Endothelial cell of umbilical vein (primary cell): ENCODE data around the gene NBR1. TPM values are rescaled to one million over a fixed set of nuclear protein-coding genes. Genes with fewer than 3 reads are reported as not detected.
"Not testable (repeated sequence)": the region's sequence is repeated elsewhere in the genome, so short reads cannot be mapped to it uniquely, and the experiment has no call there.

ENCODE experiments used
- BruUV-seq: library from RNA; stranded (reverse); fragments of 400-500 nt; replicated peaks from 2 replicates; lab custom pipeline; 2021; lab: Mats Ljungman, UMichigan
- CTCF ChIA-PET: fragments of 300-600, 350-600 bp; sonication (Branson Sonifier 250); formaldehyde crosslinking; loops from one replicate; lab custom pipeline; 2021; ENCODE audit warnings: antibody characterized with exemption, inconsistent platforms; lab: Charles Lee
- POLR2A ChIA-PET: fragments of 300-600, 350-600 bp; sonication (Branson Sonifier 250); formaldehyde crosslinking; loops from one replicate; lab custom pipeline; 2021; ENCODE audit warnings: antibody characterized with exemption, inconsistent platforms; lab: Charles Lee
- DNase-seq: peaks from one replicate; pipeline ENCODE4 v3.0.0-alpha.2; 2011; ENCODE audit warnings: low read depth, low spot score
- FAIRE-seq: peaks from 2 replicates; lab custom pipeline; 2011; peaks lifted over from hg19 to GRCh38; lab: Jason Lieb, UNC
- H2AFZ ChIP-seq: 2 replicates; pipeline ENCODE4 v1.6.0; 2012; ENCODE audit warnings: low read depth, low read length, control low read depth, inconsistent platforms
- H3K27ac ChIP-seq: 2 replicates; pipeline ENCODE4 v1.5.1; 2011; ENCODE audit warnings: low read depth, mild to moderate bottlenecking, control low read depth, low read length, moderate library complexity; ENCODE audit not compliant: insufficient read depth
- H3K27me3 ChIP-seq, 2 experiments: 2 replicates each; pipeline versions ENCODE4 v1.6.0 to v1.6.1; 2011; ENCODE audit warnings: low read length in 2 of 2, mixed read lengths in 1 of 2; ENCODE audit not compliant: control insufficient read depth in 2 of 2, insufficient read depth in 2 of 2
- H3K36me3 ChIP-seq, 2 experiments: 2 replicates in 1 of 2; 3 replicates in 1 of 2; pipeline ENCODE4 v1.5.1; 2011; ENCODE audit warnings: low read length in 2 of 2, mild to moderate bottlenecking in 1 of 2, moderate library complexity in 1 of 2; ENCODE audit not compliant: control insufficient read depth in 2 of 2, insufficient read depth in 2 of 2; ENCODE audit errors: extremely low read depth in 1 of 2
- H3K4me1 ChIP-seq: 3 replicates; pipeline ENCODE4 v1.5.1; 2011; ENCODE audit warnings: mild to moderate bottlenecking, low read length; ENCODE audit not compliant: control insufficient read depth, insufficient read depth; ENCODE audit errors: extremely low read depth
- H3K4me2 ChIP-seq: 2 replicates; pipeline ENCODE4 v1.6.1; 2011; ENCODE audit warnings: low read length, control low read depth, mixed read lengths; ENCODE audit not compliant: insufficient read depth
- H3K4me3 ChIP-seq, 3 experiments: fragments of 200-600 bp in 1 of 3; sonication (generic), shearing (Covaris generic) in 1 of 3; replicated peaks in 1 of 3; 2 replicates each; pipeline ENCODE4 v1.5.1; 2011 to 2016; ENCODE audit warnings: control low read depth in 3 of 3, low read length in 3 of 3, mild to moderate bottlenecking in 2 of 3, inconsistent platforms in 1 of 3, low read depth in 1 of 3, moderate library complexity in 1 of 3; ENCODE audit not compliant: insufficient read depth in 1 of 3
- H3K79me2 ChIP-seq: 2 replicates; pipeline ENCODE4 v1.6.0; 2012; ENCODE audit warnings: low read length, inconsistent platforms; ENCODE audit not compliant: control insufficient read depth, insufficient read depth
- H3K9ac ChIP-seq: replicated peaks from 2 replicates; pipeline ENCODE3; 2011; ENCODE audit warnings: low read length, control low read depth; ENCODE audit not compliant: insufficient read depth; ENCODE audit errors: extremely low read depth
- H3K9me1 ChIP-seq: replicated peaks from 3 replicates; pipeline ENCODE4 v1.6.0; 2011; ENCODE audit warnings: mild to moderate bottlenecking, low read length; ENCODE audit not compliant: control insufficient read depth, insufficient read depth; ENCODE audit errors: extremely low read depth
- H3K9me3 ChIP-seq: replicated peaks from 2 replicates; pipeline ENCODE4 v1.5.1; 2012; ENCODE audit warnings: low read length, inconsistent platforms; ENCODE audit not compliant: control insufficient read depth, insufficient read depth
- H4K20me1 ChIP-seq: replicated peaks from 2 replicates; pipeline ENCODE3; 2011; ENCODE audit warnings: mild to moderate bottlenecking, low read length; ENCODE audit not compliant: control insufficient read depth, insufficient read depth; ENCODE audit errors: extremely low read depth
- EZH2 ChIP-seq: IDR thresholded peaks from 2 replicates; pipeline ENCODE4 v1.6.1; 2012; ENCODE audit warnings: borderline replicate concordance, low read depth, mild to moderate bottlenecking, moderate library complexity, low read length, inconsistent platforms; ENCODE audit not compliant: severe bottlenecking
- FOS ChIP-seq: IDR thresholded peaks from 2 replicates; pipeline ENCODE4 v1.6.1; 2011; ENCODE audit warnings: mild to moderate bottlenecking, low read length, moderate library complexity, borderline replicate concordance; ENCODE audit not compliant: insufficient read depth
- GATA2 ChIP-seq: IDR thresholded peaks from 2 replicates; pipeline ENCODE4 v1.7.0; 2011; ENCODE audit warnings: low read depth, mild to moderate bottlenecking, moderate library complexity, mixed read lengths, low read length; ENCODE audit not compliant: insufficient read length, insufficient read depth
- JUN ChIP-seq: IDR thresholded peaks from 2 replicates; pipeline ENCODE4 v1.6.1; 2011; ENCODE audit warnings: borderline replicate concordance, low read depth; ENCODE audit not compliant: insufficient read length, insufficient read depth
- MYC ChIP-seq: IDR thresholded peaks from one replicate; pipeline ENCODE4 v1.6.1; 2011; ENCODE audit warnings: mild to moderate bottlenecking, low read depth, low read length
- POLR2A ChIP-seq: IDR thresholded peaks from 2 replicates; pipeline ENCODE4 v1.6.1; 2012; ENCODE audit warnings: low read depth, mild to moderate bottlenecking, control low read depth, low read length
- POLR2AphosphoS5 ChIP-seq: IDR thresholded peaks from 2 replicates; pipeline ENCODE4 v1.6.1; 2012; ENCODE audit warnings: low read depth, mild to moderate bottlenecking, control low read depth, low read length, moderate library complexity; ENCODE audit not compliant: insufficient read depth
- dilution Hi-C: fragments of 300-500 bp; cut with MboI; formaldehyde crosslinking; loops from one replicate; pipeline ENCODE4 v1.15.0; 2019; ENCODE audit warnings: low sequenced_read_pairs; ENCODE audit not compliant: extremely low pct_ligation_motif_present
- intact Hi-C: fragments of 100-400 bp; cut with micrococcal nuclease; formaldehyde crosslinking; loops from one replicate; pipeline ENCODE4 v1.10.0; 2022
- polyA plus RNA-seq, 4 experiments: library from polyadenylated mRNA; depleted of rRNA in 3 of 4; stranded (reverse) in 3 of 4; unstranded in 1 of 4; fragments of >200 nt; gene quantifications; 2 replicates each; pipeline versions ENCODE4 v1.2.1 to v1.2.3, GENCODE V29; 2011 to 2012; ENCODE audit warnings: missing spikeins in 1 of 4
- total RNA-seq: library from RNA; stranded (reverse); gene quantifications from 2 replicates; pipeline ENCODE4 v1.2.3, GENCODE V29; 2021
- TF ChIP-seq, protein P1 (sequence below), 2 donors: IDR thresholded peaks; 1 replicate in 1 of 2; 2 replicates in 1 of 2; pipeline ENCODE4 v1.5.1; 2011; ENCODE audit warnings: low read length in 2 of 2, mild to moderate bottlenecking in 2 of 2, moderate library complexity in 2 of 2, control low read depth in 1 of 2, inconsistent platforms in 1 of 2, low read depth in 1 of 2; ENCODE audit not compliant: insufficient read depth in 1 of 2; ENCODE audit errors: extremely low read depth in 1 of 2
- TF ChIP-seq, protein P2 (sequence below): IDR thresholded peaks from 2 replicates; pipeline ENCODE4 v1.6.1; 2011; ENCODE audit not compliant: insufficient read depth, insufficient read length

Gene NBR1
- total and polyA plus RNA-seq, 2 donors (not counting 3 experiments of a cell fraction or from before 2014, with no cell fraction given) = 26.4 to 57.0 TPM

DNA sequence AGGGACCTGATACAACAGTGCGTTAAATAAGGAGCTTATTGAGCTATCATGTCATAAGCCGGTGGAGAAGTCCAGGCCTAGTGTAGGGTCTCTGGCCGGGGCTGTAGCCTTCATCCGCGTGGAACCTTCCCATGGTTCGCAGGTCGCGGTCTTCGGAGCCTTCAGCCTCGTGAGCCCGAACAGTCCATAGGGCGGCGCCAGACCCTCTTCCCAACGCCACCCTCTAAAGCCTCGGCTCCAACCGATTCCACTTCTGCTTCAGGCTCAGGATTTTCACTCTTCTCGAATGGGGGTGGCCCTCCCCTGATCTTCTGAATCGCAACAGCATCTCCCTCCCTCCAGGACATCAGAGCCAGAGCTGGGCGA lies 35.6 kb upstream of the NBR1 start:
- Histone ChIP-seq H3K9ac (no peak overlapping the region), H3K79me2 (no peaks in the 10 kb centered on the region), H2AFZ (no peak overlapping the region), H3K9me1 (no peaks in the 10 kb centered on the region), H3K4me2 (no peak overlapping the region), H3K4me3 (no peak overlapping the region), H3K9me3 (no peaks in the 10 kb centered on the region), H3K27ac (no peak overlapping the region), H3K27me3 (no peaks in the 10 kb centered on the region), H3K36me3 (peaks cover 0 to 4% of the 10 kb centered on the region in 2 experiments), H3K4me1 (no peaks in the 10 kb centered on the region), H4K20me1 (no peaks in the 10 kb centered on the region)
- ChIA-PET CTCF (interaction anchor here (1.2 kb wide), 1 partner anchor 17 kb away, joined by 3 read pairs; no protein-coding TSS in a partner anchor), POLR2A (no interaction called here)
- no peak for DNase-seq
- dilution Hi-C loops (no loop called here), intact Hi-C loops (no loop called here)
- BruUV-seq = no TSS peak
- FAIRE-seq = no peak
- TF ChIP-seq MYC (no peak), POLR2AphosphoS5 (no peak), EZH2 (no peak), FOS (no peak), JUN (no peak), GATA2 (no peak), POLR2A (no peak)
- TF ChIP-seq, protein P1, sequence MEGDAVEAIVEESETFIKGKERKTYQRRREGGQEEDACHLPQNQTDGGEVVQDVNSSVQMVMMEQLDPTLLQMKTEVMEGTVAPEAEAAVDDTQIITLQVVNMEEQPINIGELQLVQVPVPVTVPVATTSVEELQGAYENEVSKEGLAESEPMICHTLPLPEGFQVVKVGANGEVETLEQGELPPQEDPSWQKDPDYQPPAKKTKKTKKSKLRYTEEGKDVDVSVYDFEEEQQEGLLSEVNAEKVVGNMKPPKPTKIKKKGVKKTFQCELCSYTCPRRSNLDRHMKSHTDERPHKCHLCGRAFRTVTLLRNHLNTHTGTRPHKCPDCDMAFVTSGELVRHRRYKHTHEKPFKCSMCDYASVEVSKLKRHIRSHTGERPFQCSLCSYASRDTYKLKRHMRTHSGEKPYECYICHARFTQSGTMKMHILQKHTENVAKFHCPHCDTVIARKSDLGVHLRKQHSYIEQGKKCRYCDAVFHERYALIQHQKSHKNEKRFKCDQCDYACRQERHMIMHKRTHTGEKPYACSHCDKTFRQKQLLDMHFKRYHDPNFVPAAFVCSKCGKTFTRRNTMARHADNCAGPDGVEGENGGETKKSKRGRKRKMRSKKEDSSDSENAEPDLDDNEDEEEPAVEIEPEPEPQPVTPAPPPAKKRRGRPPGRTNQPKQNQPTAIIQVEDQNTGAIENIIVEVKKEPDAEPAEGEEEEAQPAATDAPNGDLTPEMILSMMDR (IDR thresholded peaks at IDR 0.05; ENCODE audit: extremely low read depth in 1 of 2, insufficient read depth in 1 of 2, low read depth in 1 of 2, low read length in 2 of 2) = no peak
- TF ChIP-seq, protein P2, sequence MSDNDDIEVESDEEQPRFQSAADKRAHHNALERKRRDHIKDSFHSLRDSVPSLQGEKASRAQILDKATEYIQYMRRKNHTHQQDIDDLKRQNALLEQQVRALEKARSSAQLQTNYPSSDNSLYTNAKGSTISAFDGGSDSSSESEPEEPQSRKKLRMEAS = no peak

DNA sequence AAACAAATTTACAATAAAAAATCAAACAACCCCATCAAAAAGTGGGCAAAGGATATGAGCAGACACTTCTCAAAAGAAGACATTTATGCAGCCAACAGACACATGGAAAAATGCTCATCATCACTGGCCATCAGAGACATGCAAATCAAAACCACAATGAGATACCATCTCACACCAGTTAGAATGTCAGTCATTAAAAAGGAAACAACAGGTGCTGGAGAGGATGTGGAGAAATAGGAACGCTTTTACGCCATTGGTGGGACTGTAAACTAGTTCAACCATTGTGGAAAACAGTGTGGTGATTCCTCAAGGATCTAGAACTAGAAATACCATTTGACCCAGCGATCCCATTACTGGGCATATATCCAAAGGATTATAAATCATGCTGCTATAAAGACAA lies 34.4 kb upstream of the NBR1 start:
- intact Hi-C loops, H4K20me1 ChIP-seq, H3K27ac ChIP-seq, H2AFZ ChIP-seq, H3K4me1 ChIP-seq, dilution Hi-C loops, H3K9me1 ChIP-seq, H3K27me3 ChIP-seq, POLR2A ChIA-PET, BruUV-seq, H3K79me2 ChIP-seq, H3K4me2 ChIP-seq, DNase-seq, FAIRE-seq, H3K9ac ChIP-seq, H3K36me3 ChIP-seq, H3K4me3 ChIP-seq, CTCF ChIA-PET, H3K9me3 ChIP-seq: not testable (repeated sequence)

DNA sequence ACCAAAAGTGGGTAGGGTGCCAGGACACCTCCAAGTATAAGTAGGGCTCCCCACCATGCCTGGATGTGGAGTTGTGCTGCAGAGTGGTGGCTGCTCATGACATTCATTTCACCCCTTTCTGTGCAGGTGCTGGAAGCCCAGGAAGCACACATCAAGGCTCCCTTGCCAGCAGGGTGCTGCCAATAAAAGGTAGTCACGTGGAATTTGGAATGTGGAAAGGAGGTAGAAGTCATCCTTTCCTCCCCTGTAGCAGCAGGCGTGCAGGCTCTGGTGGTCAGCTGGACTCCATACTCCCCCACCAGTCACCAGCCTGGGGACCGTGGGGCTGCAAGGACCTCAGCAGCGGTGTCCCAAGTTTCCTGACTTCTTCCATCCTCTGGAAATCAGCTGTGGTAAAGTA lies 32.5 kb upstream of the NBR1 start:
- intact Hi-C loops, FAIRE-seq: not testable (repeated sequence)

More for the DNA sequence above, 32.5 kb upstream of the NBR1 start:
- H4K20me1 ChIP-seq, H2AFZ ChIP-seq, BruUV-seq, H3K9ac ChIP-seq, POLR2A ChIA-PET, H3K27me3 ChIP-seq, H3K4me3 ChIP-seq, H3K4me2 ChIP-seq, H3K4me1 ChIP-seq, H3K79me2 ChIP-seq, H3K9me1 ChIP-seq, H3K36me3 ChIP-seq, dilution Hi-C loops, H3K27ac ChIP-seq, DNase-seq, H3K9me3 ChIP-seq: not testable (repeated sequence)
- CTCF ChIA-PET = interaction anchor here (0.9 kb wide), 1 partner anchor 114 kb away, joined by 3 read pairs; no protein-coding TSS in a partner anchor
